Measurements from ENCODE around the gene LGALS1.
A peak's percentile ranks its signal among the peaks of the same experiment; 100 is the strongest.

LGALS1 gene

GRCh38 chr22:37674951-37675929 lies at the start of gene LGALS1:
LGALS1 (plus strand) TSS chr22:37675636; CDS start chr22:37675703, 67 bp downstream.
- peak; percentile 79 for DNase-seq

- DNase-seq, result no peak
Measured at GRCh38 chr22:37625737-37626136, 49.7 kb upstream of the LGALS1 start.

GRCh38 chr22:37626144-37626543 lies 49.3 kb upstream of the LGALS1 start:
- no peak for DNase-seq

- DNase-seq, result no peak
Measured at GRCh38 chr22:37626556-37627075, 48.8 kb upstream of the LGALS1 start.

GRCh38 chr22:37627121-37627520 lies 48.3 kb upstream of the LGALS1 start:
- no peak for DNase-seq

- DNase-seq, result peak; percentile 64
Measured at GRCh38 chr22:37627545-37627944, 47.9 kb upstream of the LGALS1 start.

- no peak for DNase-seq
Measured at GRCh38 chr22:37628830-37629229, 46.6 kb upstream of the LGALS1 start.

GRCh38 chr22:37629928-37630327 lies 45.5 kb upstream of the LGALS1 start:
- no peak for DNase-seq

GRCh38 chr22:37630839-37631435 lies 44.5 kb upstream of the LGALS1 start:
- no peak for DNase-seq

- DNase-seq, result no peak
Measured at GRCh38 chr22:37631448-37632173, 43.8 kb upstream of the LGALS1 start.

GRCh38 chr22:37632174-37633088 lies 43.0 kb upstream of the LGALS1 start:
- DNase-seq, result no peak

GRCh38 chr22:37633089-37633624 lies 42.3 kb upstream of the LGALS1 start:
- DNase-seq, result peak; percentile 58

GRCh38 chr22:37633625-37634416 lies 41.6 kb upstream of the LGALS1 start:
- peak; percentile 81 for DNase-seq

GRCh38 chr22:37634417-37634924 lies 41.0 kb upstream of the LGALS1 start:
- no peak for DNase-seq

- no peak for DNase-seq
Measured at GRCh38 chr22:37635157-37635556, 40.3 kb upstream of the LGALS1 start.

GRCh38 chr22:37636186-37636948 lies 39.1 kb upstream of the LGALS1 start:
- no peak for DNase-seq

GRCh38 chr22:37636949-37637273 lies 38.5 kb upstream of the LGALS1 start:
- DNase-seq, result no peak

- no peak for DNase-seq
Measured at GRCh38 chr22:37638391-37639069, 36.9 kb upstream of the LGALS1 start.

GRCh38 chr22:37639070-37639760 lies 36.2 kb upstream of the LGALS1 start, which contains the start of gene SH3BP1:
SH3BP1 (plus strand) TSS chr22:37639669; CDS start chr22:37639788, 119 bp downstream.
- peak; percentile 46 for DNase-seq
